GM19372 (cell line): Measurements from ENCODE around the gene CTSE.
A peak's percentile ranks its signal among the peaks of the same experiment; 100 is the strongest.

Source experiments
- ATAC-seq: cut with Tn5 transposase; IDR thresholded peaks from one replicate; pipeline ENCODE4 v1.9.1; 2021; ENCODE audit warnings: mild to moderate bottlenecking, low read depth, moderate library complexity; ENCODE audit not compliant: unreplicated experiment

CTSE gene

GRCh38 chr1:206050655-206051235, 27.1 kb upstream of the CTSE start:
- peak; percentile 75 for ATAC-seq

GRCh38 chr1:206049919-206050600, 26.4 kb upstream of the CTSE start:
- no peak for ATAC-seq

- peak; percentile 35 for ATAC-seq
Observed at GRCh38 chr1:206049293-206049692, 25.6 kb upstream of the CTSE start.

GRCh38 chr1:206048582-206048981, 24.9 kb upstream of the CTSE start:
- ATAC-seq = no peak

- ATAC-seq = no peak
Observed at GRCh38 chr1:206047271-206047670, 23.6 kb upstream of the CTSE start.

- ATAC-seq = no peak
Observed at GRCh38 chr1:206041640-206042039, 17.9 kb upstream of the CTSE start.

- no peak for ATAC-seq
Observed at GRCh38 chr1:206040328-206040727, 16.6 kb upstream of the CTSE start.

GRCh38 chr1:206039046-206039973, 15.6 kb upstream of the CTSE start:
- no peak for ATAC-seq

- no peak for ATAC-seq
Observed at GRCh38 chr1:206037581-206037980, 13.9 kb upstream of the CTSE start.

GRCh38 chr1:206036663-206037455, 13.2 kb upstream of the CTSE start:
- ATAC-seq = no peak

GRCh38 chr1:206035027-206035426, 11.3 kb upstream of the CTSE start:
- no peak for ATAC-seq

- no peak for ATAC-seq
Observed at GRCh38 chr1:206032380-206033140, 8.9 kb upstream of the CTSE start.

- peak; percentile 61 for ATAC-seq
Observed at GRCh38 chr1:206030714-206031113, 7.0 kb upstream of the CTSE start.

GRCh38 chr1:206030191-206030590, 6.5 kb upstream of the CTSE start:
- ATAC-seq = no peak

- ATAC-seq = no peak
Observed at GRCh38 chr1:206029484-206029883, 5.8 kb upstream of the CTSE start.

- ATAC-seq = no peak
Observed at GRCh38 chr1:206025283-206025820, 1.7 kb upstream of the CTSE start.

GRCh38 chr1:206022766-206023165, 929 bp downstream of the CTSE start:
- ATAC-seq = no peak

GRCh38 chr1:206021626-206022365, 1.9 kb downstream of the CTSE start:
- ATAC-seq = no peak
